C4-2B (cell line): ENCODE data around the gene SLC10A6.

ENCODE experiments used
- H3K27ac ChIP-seq: fragments of 450-650 bp; 2 replicates; pipeline ENCODE4 v1.5.1; 2017
- ZFX ChIP-seq: fragments of 450-650 bp; IDR thresholded peaks from 2 replicates; pipeline ENCODE4 v1.6.1; 2017
- TF ChIP-seq, protein P1 (sequence below): fragments of 450-650 bp; conservative IDR thresholded peaks from 2 replicates; pipeline ENCODE4 v1.5.1; 2017; ENCODE audit warnings: mild to moderate bottlenecking

SLC10A6 gene

GRCh38 chr4:86833615-86834014, 15.6 kb downstream of the SLC10A6 start:
- TF ChIP-seq ZFX: no peak
- TF ChIP-seq, protein P1, sequence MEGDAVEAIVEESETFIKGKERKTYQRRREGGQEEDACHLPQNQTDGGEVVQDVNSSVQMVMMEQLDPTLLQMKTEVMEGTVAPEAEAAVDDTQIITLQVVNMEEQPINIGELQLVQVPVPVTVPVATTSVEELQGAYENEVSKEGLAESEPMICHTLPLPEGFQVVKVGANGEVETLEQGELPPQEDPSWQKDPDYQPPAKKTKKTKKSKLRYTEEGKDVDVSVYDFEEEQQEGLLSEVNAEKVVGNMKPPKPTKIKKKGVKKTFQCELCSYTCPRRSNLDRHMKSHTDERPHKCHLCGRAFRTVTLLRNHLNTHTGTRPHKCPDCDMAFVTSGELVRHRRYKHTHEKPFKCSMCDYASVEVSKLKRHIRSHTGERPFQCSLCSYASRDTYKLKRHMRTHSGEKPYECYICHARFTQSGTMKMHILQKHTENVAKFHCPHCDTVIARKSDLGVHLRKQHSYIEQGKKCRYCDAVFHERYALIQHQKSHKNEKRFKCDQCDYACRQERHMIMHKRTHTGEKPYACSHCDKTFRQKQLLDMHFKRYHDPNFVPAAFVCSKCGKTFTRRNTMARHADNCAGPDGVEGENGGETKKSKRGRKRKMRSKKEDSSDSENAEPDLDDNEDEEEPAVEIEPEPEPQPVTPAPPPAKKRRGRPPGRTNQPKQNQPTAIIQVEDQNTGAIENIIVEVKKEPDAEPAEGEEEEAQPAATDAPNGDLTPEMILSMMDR: no peak
- H3K27ac ChIP-seq: no peak overlapping the region

GRCh38 chr4:86831262-86832130, 17.7 kb downstream of the SLC10A6 start:
- H3K27ac ChIP-seq: no peak overlapping the region
- TF ChIP-seq, protein P1: no peak
- TF ChIP-seq ZFX: no peak

- no peak overlapping the region for H3K27ac ChIP-seq
- TF ChIP-seq, protein P1: no peak
- TF ChIP-seq ZFX: no peak
Measured at GRCh38 chr4:86825511-86825910, 23.7 kb downstream of the SLC10A6 start.

GRCh38 chr4:86822136-86822535, 27.0 kb downstream of the SLC10A6 start:
- TF ChIP-seq, protein P1: no peak
- TF ChIP-seq ZFX: no peak
- H3K27ac ChIP-seq: no peak overlapping the region

- TF ChIP-seq ZFX: no peak
- TF ChIP-seq, protein P1: no peak
- H3K27ac ChIP-seq: no peak overlapping the region
Measured at GRCh38 chr4:86821151-86821550, 28.0 kb downstream of the SLC10A6 start.

- TF ChIP-seq, protein P1: no peak
- TF ChIP-seq ZFX: no peak
Measured at GRCh38 chr4:86819561-86819960, 29.6 kb downstream of the SLC10A6 start.

GRCh38 chr4:86818841-86819240, 30.3 kb downstream of the SLC10A6 start:
- TF ChIP-seq, protein P1: no peak
- TF ChIP-seq ZFX: no peak
- H3K27ac ChIP-seq: no peak overlapping the region

More at GRCh38 chr4:86819561-86819960, 29.6 kb downstream of the SLC10A6 start:
- no peak overlapping the region for H3K27ac ChIP-seq
